H1 (cell line): Measurements from ENCODE around the gene TPH2. TPM values are rescaled to one million over a fixed set of nuclear protein-coding genes. Genes with fewer than 3 reads are reported as not detected.

Source experiments
- polyA plus RNA-seq, 7 experiments: library from polyadenylated mRNA; depleted of rRNA in 3 of 7; stranded (reverse) in 5 of 7; unstranded in 2 of 7; fragments of >200 nt in 5 of 7; fragments of 200-250 nt in 2 of 7; gene quantifications; 1 replicate in 5 of 7; 2 replicates in 1 of 7; 4 replicates in 1 of 7; pipeline versions ENCODE4 v1.2.1 to v1.2.3, GENCODE V29; 2011 to 2013; ENCODE audit warnings: missing spikeins in 2 of 7, mixed read lengths in 2 of 7
- total RNA-seq: library from RNA; stranded (reverse); fragmentation: NEBNext Ultra II Directional; extraction: Animal tissue kit (Norgen Biotek cat#: 25700); gene quantifications from 2 replicates; pipeline ENCODE4 v1.2.1, GENCODE V29; 2021

Gene TPH2
- total and polyA plus RNA-seq, 2 of the 8 experiments (the other 6 are each of a cell fraction or from before 2014, with no cell fraction given): 0.57 to 1.1 TPM

Other genes with a start within 250 kb of the TPH2 start
- gene RAB21, start 184.0 kb upstream of the TPH2 start, total RNA-seq: 44.1 and 47.2 TPM in 2 replicates
- 1.1 and 1.2 TPM in 2 replicates for gene RAB21, start 184.0 kb upstream of the TPH2 start, polyA plus RNA-seq (2011; rRNA removed)
- gene TBC1D15, start 99.1 kb upstream of the TPH2 start, total RNA-seq: 45.1 and 46.1 TPM in 2 replicates
- 6.9 and 13.5 TPM in 2 replicates for gene TBC1D15, start 99.1 kb upstream of the TPH2 start, polyA plus RNA-seq (2011; rRNA removed)